Stomach (tissue), 4 donors: Measurements from ENCODE around the gene KIR2DL3.
"Not testable (repeated sequence)": the region's sequence is repeated elsewhere in the genome, so short reads cannot be mapped to it uniquely, and the experiment has no call there.

ENCODE experiments used
- CTCF ChIP-seq, 7 experiments: fragments of 450-650 bp in 4 of 7; fragments of 200-600 bp in 3 of 7; sonication (generic) in 3 of 7; IDR thresholded peaks; one replicate each; pipeline ENCODE4 v1.5.1; 2016 to 2019; ENCODE audit warnings: antibody characterized with exemption in 7 of 7, control low read depth in 2 of 7, mild to moderate bottlenecking in 1 of 7
- EP300 ChIP-seq: sonication (generic); formaldehyde crosslinking; IDR thresholded peaks from one replicate; pipeline ENCODE4 v1.6.1; 2017; ENCODE audit warnings: antibody characterized with exemption

DNA sequence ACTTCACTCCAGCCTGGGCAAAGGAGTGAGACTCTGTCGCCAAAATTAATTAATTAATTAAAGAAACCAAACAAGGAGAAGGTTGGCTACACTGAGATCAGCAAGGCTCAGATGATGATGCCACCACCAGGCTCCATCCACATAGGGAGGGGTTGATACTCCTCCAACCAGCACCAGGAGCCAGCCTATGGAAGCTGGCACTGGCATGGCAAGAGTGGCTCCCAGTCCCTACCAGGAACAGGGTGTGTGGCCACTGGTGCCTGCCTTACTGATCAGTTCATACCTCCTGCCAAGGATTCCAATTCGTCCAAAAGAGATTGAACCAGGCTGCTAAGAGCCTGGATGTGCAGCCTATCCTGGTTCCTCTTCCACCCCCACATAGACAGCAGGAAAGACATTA, 34.4 kb downstream of the KIR2DL3 start:
- TF ChIP-seq CTCF (IDR thresholded peaks at IDR 0.05); EP300: not testable (repeated sequence)
